ENCODE measurements around the gene FHIT.

Gene FHIT

GRCh38 chr3:60325610-60326170, 925.6 kb downstream of the FHIT start:
- Histone ChIP-seq H3K9me3 (no peaks in the 10 kb centered on the region), H3K4me1 (peaks cover 5% of the 10 kb centered on the region; the same call in 1 of the 2 replicates), H3K4me3 (ENCODE audit: low read depth, low read length) (no peak overlapping the region), H3K27me3 (no peaks in the 10 kb centered on the region), H3K36me3 (no peaks in the 10 kb centered on the region)
- no peak for TF ChIP-seq CTCF (IDR thresholded peaks at IDR 0.05; ENCODE audit: low read depth, low read length)
- no peak for DNase-seq

GRCh38 chr3:60323651-60324050, 927.6 kb downstream of the FHIT start:
- no peak overlapping the region for H3K4me3 ChIP-seq (ENCODE audit: low read depth, low read length)
- DNase-seq, result no peak
- no peaks in the 10 kb centered on the region for H3K27me3 ChIP-seq
- H3K9me3 ChIP-seq, result no peaks in the 10 kb centered on the region
- no peak for TF ChIP-seq CTCF (IDR thresholded peaks at IDR 0.05; ENCODE audit: low read depth, low read length)
- H3K4me1 ChIP-seq, result peaks cover 5% of the 10 kb centered on the region; the same call in 1 of the 2 replicates
- H3K36me3 ChIP-seq, result no peaks in the 10 kb centered on the region

- H3K27me3 ChIP-seq, result no peaks in the 10 kb centered on the region
- H3K9me3 ChIP-seq, result no peaks in the 10 kb centered on the region
- H3K36me3 ChIP-seq, result no peaks in the 10 kb centered on the region
- TF ChIP-seq CTCF (IDR thresholded peaks at IDR 0.05; ENCODE audit: low read depth, low read length), result no peak
- no peak for DNase-seq
- H3K4me3 ChIP-seq (ENCODE audit: low read depth, low read length), result no peak overlapping the region
- H3K4me1 ChIP-seq, result peaks cover 5% of the 10 kb centered on the region; the same call in 1 of the 2 replicates
Measured at GRCh38 chr3:60323180-60323579, 928.1 kb downstream of the FHIT start.

GRCh38 chr3:60322298-60322856, 928.9 kb downstream of the FHIT start:
- Histone ChIP-seq H3K4me3 (ENCODE audit: low read depth, low read length) (no peak overlapping the region), H3K27me3 (no peaks in the 10 kb centered on the region), H3K36me3 (no peaks in the 10 kb centered on the region), H3K9me3 (no peaks in the 10 kb centered on the region), H3K4me1 (peaks cover 5% of the 10 kb centered on the region; the same call in 1 of the 2 replicates)
- no peak for DNase-seq
- TF ChIP-seq CTCF (IDR thresholded peaks at IDR 0.05; ENCODE audit: low read depth, low read length), result no peak

GRCh38 chr3:60319179-60319858, 931.9 kb downstream of the FHIT start:
- H3K27me3 ChIP-seq, result no peaks in the 10 kb centered on the region
- no peaks in the 10 kb centered on the region for H3K36me3 ChIP-seq
- no peak for TF ChIP-seq CTCF (IDR thresholded peaks at IDR 0.05; ENCODE audit: low read depth, low read length)
- no peak overlapping the region for H3K4me3 ChIP-seq (ENCODE audit: low read depth, low read length)
- no peaks in the 10 kb centered on the region for H3K9me3 ChIP-seq
- no peak for DNase-seq
- peaks cover 5% of the 10 kb centered on the region; the same call in 1 of the 2 replicates for H3K4me1 ChIP-seq
